ENCODE data around the gene RABGAP1L.

DNA sequence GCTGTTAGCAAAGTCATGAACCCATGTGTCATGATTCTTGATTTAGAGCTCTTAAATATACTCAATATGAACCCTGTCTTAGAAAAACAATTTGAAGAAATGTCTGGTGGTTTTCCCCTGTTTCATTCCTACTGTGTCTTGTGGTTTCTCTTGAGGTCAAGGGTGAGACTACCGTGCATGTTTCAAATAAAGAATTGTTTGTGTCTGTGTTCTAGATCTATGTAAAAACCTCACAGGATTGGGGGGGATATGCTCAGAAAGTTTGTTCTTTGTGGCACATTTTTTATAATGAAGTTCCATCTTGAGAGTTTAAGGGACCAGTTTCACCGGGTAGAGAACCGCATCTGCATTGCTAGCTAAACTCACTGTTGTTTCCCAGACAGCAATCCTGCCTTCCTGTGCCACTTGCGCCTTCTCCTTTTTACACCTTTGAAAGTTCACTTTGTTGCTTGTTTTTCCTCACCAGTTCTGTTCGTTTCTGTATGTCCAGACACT is 809.5 kb downstream of the RABGAP1L start:
- TF ChIP-seq, protein P1, sequence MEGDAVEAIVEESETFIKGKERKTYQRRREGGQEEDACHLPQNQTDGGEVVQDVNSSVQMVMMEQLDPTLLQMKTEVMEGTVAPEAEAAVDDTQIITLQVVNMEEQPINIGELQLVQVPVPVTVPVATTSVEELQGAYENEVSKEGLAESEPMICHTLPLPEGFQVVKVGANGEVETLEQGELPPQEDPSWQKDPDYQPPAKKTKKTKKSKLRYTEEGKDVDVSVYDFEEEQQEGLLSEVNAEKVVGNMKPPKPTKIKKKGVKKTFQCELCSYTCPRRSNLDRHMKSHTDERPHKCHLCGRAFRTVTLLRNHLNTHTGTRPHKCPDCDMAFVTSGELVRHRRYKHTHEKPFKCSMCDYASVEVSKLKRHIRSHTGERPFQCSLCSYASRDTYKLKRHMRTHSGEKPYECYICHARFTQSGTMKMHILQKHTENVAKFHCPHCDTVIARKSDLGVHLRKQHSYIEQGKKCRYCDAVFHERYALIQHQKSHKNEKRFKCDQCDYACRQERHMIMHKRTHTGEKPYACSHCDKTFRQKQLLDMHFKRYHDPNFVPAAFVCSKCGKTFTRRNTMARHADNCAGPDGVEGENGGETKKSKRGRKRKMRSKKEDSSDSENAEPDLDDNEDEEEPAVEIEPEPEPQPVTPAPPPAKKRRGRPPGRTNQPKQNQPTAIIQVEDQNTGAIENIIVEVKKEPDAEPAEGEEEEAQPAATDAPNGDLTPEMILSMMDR (conservative IDR thresholded peaks at IDR 0.05; ENCODE audit: low read length) = no peak
- no peak for TF ChIP-seq EZH2phosphoT487 (IDR thresholded peaks at IDR 0.05; ENCODE audit: borderline replicate concordance)
